Activated T-cell treated with anti-CD3 and anti-CD28 coated beads, Interleukin-2, amount 50 U/mL, for 72 hours (primary cell): ENCODE data around the gene RBM8A. TPM values are rescaled to one million over a fixed set of nuclear protein-coding genes. Genes with fewer than 3 reads are reported as not detected.
A peak's percentile ranks its signal among the peaks of the same experiment; 100 is the strongest.

Source experiments
- ATAC-seq, 2 donors: fragments of 150-1000 bp; cut with Tn5 transposase; replicated peaks in 1 of 2; 2 replicates each; pipeline ENCODE4 v1.10.0; 2021; ENCODE audit warnings: moderate library complexity in 2 of 2, mild to moderate bottlenecking in 1 of 2
- DNase-seq, 2 donors: peaks; one replicate each; pipeline ENCODE4 v3.0.0; 2021 to 2022; ENCODE audit warnings: mixed read lengths in 1 of 2
- H3K27ac Mint-ChIP-seq: one replicate; pipeline ENCODE4 v1.8.0; 2022; ENCODE audit warnings: mild to moderate bottlenecking, moderate library complexity, mixed read lengths
- H3K27me3 Mint-ChIP-seq: one replicate; pipeline ENCODE4 v1.8.0; 2022; ENCODE audit warnings: low read depth, mixed read lengths
- H3K36me3 Mint-ChIP-seq, 2 donors: one replicate each; pipeline ENCODE4 v1.8.0; 2022; ENCODE audit warnings: mixed read lengths in 2 of 2, mild to moderate bottlenecking in 1 of 2; ENCODE audit not compliant: insufficient read depth in 2 of 2
- H3K4me1 Mint-ChIP-seq: one replicate; pipeline ENCODE4 v1.8.0; 2022; ENCODE audit warnings: low read depth, mixed read lengths
- H3K4me3 Mint-ChIP-seq, 2 donors: one replicate each; pipeline ENCODE4 v1.8.0; 2022; ENCODE audit warnings: mild to moderate bottlenecking in 2 of 2, mixed read lengths in 2 of 2, moderate library complexity in 2 of 2
- H3K9me3 Mint-ChIP-seq, 2 donors: one replicate each; pipeline ENCODE4 v1.8.0; 2022; ENCODE audit warnings: mixed read lengths in 2 of 2
- total RNA-seq, 2 donors: library from RNA; stranded (reverse); gene quantifications; one replicate each; pipeline ENCODE4 v1.2.3, GENCODE V29; 2022

Gene RBM8A
- total RNA-seq, 2 donors from 2014 or later = 238 to 244 TPM

- Mint-ChIP-seq H3K4me1 (peaks cover 66% of the 10 kb centered on the region), H3K27ac (peak overlapping the region; percentile 50), H3K36me3 (peaks cover 3 to 4% of the 10 kb centered on the region in 2 donors), H3K4me3 (peak overlapping the region; percentile 73 to 90), H3K9me3 (no peaks in the 10 kb centered on the region), H3K27me3 (no peaks in the 10 kb centered on the region)
- peak; percentile 11 to 17 for DNase-seq
- no peak for ATAC-seq
Observed at GRCh38 chr1:145961109-145961424, 33.8 kb upstream of the RBM8A start.

GRCh38 chr1:145960468-145961108 lies 33.3 kb upstream of the RBM8A start:
- Mint-ChIP-seq H3K4me3 (peak overlapping the region; percentile 73 to 90), H3K27ac (peak overlapping the region; percentile 50), H3K36me3 (peaks cover 3 to 4% of the 10 kb centered on the region in 2 donors), H3K4me1 (peaks cover 71% of the 10 kb centered on the region), H3K9me3 (no peaks in the 10 kb centered on the region), H3K27me3 (no peaks in the 10 kb centered on the region)
- ATAC-seq (peak in 1 of 2 donors; percentile 16), DNase-seq (peak; percentile 68 to 71)

- H3K4me1 Mint-ChIP-seq = peaks cover 76% of the 10 kb centered on the region
- no peaks in the 10 kb centered on the region for H3K9me3 Mint-ChIP-seq
- no peak overlapping the region for H3K27ac Mint-ChIP-seq
- DNase-seq (no peak), ATAC-seq (no peak)
- H3K4me3 Mint-ChIP-seq = peak overlapping the region; percentile 73 to 90
- H3K36me3 Mint-ChIP-seq = peaks cover 3 to 4% of the 10 kb centered on the region in 2 donors
- no peaks in the 10 kb centered on the region for H3K27me3 Mint-ChIP-seq
Observed at GRCh38 chr1:145959957-145960467, 32.7 kb upstream of the RBM8A start.

- Mint-ChIP-seq H3K9me3 (no peaks in the 10 kb centered on the region), H3K4me1 (peaks cover 83% of the 10 kb centered on the region), H3K27ac (no peak overlapping the region), H3K36me3 (peaks cover 3 to 4% of the 10 kb centered on the region in 2 donors), H3K4me3 (peak overlapping the region; percentile 1 to 90), H3K27me3 (no peaks in the 10 kb centered on the region)
- DNase-seq (no peak), ATAC-seq (no peak)
Observed at GRCh38 chr1:145959333-145959732, 32.0 kb upstream of the RBM8A start.

GRCh38 chr1:145958734-145959133 lies 31.4 kb upstream of the RBM8A start:
- Mint-ChIP-seq H3K9me3 (no peaks in the 10 kb centered on the region), H3K4me3 (peak overlapping the region in 1 of 2 donors; percentile 82), H3K36me3 (peaks cover 3 to 4% of the 10 kb centered on the region in 2 donors), H3K27me3 (no peaks in the 10 kb centered on the region), H3K4me1 (peaks cover 84% of the 10 kb centered on the region), H3K27ac (no peak overlapping the region)
- DNase-seq = no peak
- no peak for ATAC-seq

- peak within 1 kb of the TSS; percentile 94 for H3K27ac Mint-ChIP-seq
- peaks cover 78% of the 10 kb centered on the region for H3K4me1 Mint-ChIP-seq
- DNase-seq = peak; percentile 95 to 98
- peaks cover 3 to 10% of the 10 kb centered on the region in 2 donors for H3K36me3 Mint-ChIP-seq
- H3K4me3 Mint-ChIP-seq = peak within 1 kb of the TSS; percentile 84 to 96
- no peaks in the 10 kb centered on the region for H3K27me3 Mint-ChIP-seq
- H3K9me3 Mint-ChIP-seq = no peaks in the 10 kb centered on the region
- ATAC-seq = peak; percentile 88 to 92
Observed at GRCh38 chr1:145957443-145958319, 30.4 kb upstream of the RBM8A start, which contains the start of gene LIX1L. TSS of gene LIX1L (minus strand) at chr1:145958017. CDS start at chr1:145957927, 90 bp downstream.

- peak overlapping the region; percentile 84 to 96 for H3K4me3 Mint-ChIP-seq
- peaks cover 3 to 10% of the 10 kb centered on the region in 2 donors for H3K36me3 Mint-ChIP-seq
- ATAC-seq (no peak), DNase-seq (peak in 1 of 2 donors; percentile 9)
- H3K27me3 Mint-ChIP-seq = no peaks in the 10 kb centered on the region
- H3K27ac Mint-ChIP-seq = peak overlapping the region; percentile 94
- H3K9me3 Mint-ChIP-seq = no peaks in the 10 kb centered on the region
- peaks cover 74% of the 10 kb centered on the region for H3K4me1 Mint-ChIP-seq
Observed at GRCh38 chr1:145956781-145957442, 29.6 kb upstream of the RBM8A start.

- no peak for DNase-seq
- peaks cover 74% of the 10 kb centered on the region for H3K4me1 Mint-ChIP-seq
- peaks cover 3 to 14% of the 10 kb centered on the region in 2 donors for H3K36me3 Mint-ChIP-seq
- peak overlapping the region; percentile 94 for H3K27ac Mint-ChIP-seq
- no peaks in the 10 kb centered on the region for H3K27me3 Mint-ChIP-seq
- peak overlapping the region; percentile 84 to 96 for H3K4me3 Mint-ChIP-seq
- H3K9me3 Mint-ChIP-seq = no peaks in the 10 kb centered on the region
- no peak for ATAC-seq
Observed at GRCh38 chr1:145956361-145956760, 29.1 kb upstream of the RBM8A start.

- DNase-seq (no peak), ATAC-seq (no peak)
- peaks cover 72% of the 10 kb centered on the region for H3K4me1 Mint-ChIP-seq
- peak overlapping the region; percentile 11 for H3K27ac Mint-ChIP-seq
- peak overlapping the region; percentile 84 to 96 for H3K4me3 Mint-ChIP-seq
- H3K9me3 Mint-ChIP-seq = no peaks in the 10 kb centered on the region
- no peaks in the 10 kb centered on the region for H3K27me3 Mint-ChIP-seq
- H3K36me3 Mint-ChIP-seq = peaks cover 3 to 14% of the 10 kb centered on the region in 2 donors
Observed at GRCh38 chr1:145955436-145955835, 28.2 kb upstream of the RBM8A start.

GRCh38 chr1:145953861-145954260 lies 26.6 kb upstream of the RBM8A start:
- no peaks in the 10 kb centered on the region for H3K27me3 Mint-ChIP-seq
- H3K4me1 Mint-ChIP-seq = peaks cover 71% of the 10 kb centered on the region
- DNase-seq (no peak), ATAC-seq (no peak)
- H3K9me3 Mint-ChIP-seq = no peaks in the 10 kb centered on the region
- peaks cover 3 to 14% of the 10 kb centered on the region in 2 donors for H3K36me3 Mint-ChIP-seq
- peak overlapping the region in 1 of 2 donors; percentile 7 for H3K4me3 Mint-ChIP-seq
- H3K27ac Mint-ChIP-seq = no peak overlapping the region

- Mint-ChIP-seq H3K27ac (no peak overlapping the region), H3K36me3 (peaks cover 3 to 14% of the 10 kb centered on the region in 2 donors), H3K4me3 (no peak overlapping the region), H3K9me3 (no peaks in the 10 kb centered on the region), H3K4me1 (peaks cover 66% of the 10 kb centered on the region), H3K27me3 (no peaks in the 10 kb centered on the region)
- no peak for ATAC-seq
- DNase-seq = no peak
Observed at GRCh38 chr1:145952903-145953302, 25.6 kb upstream of the RBM8A start.

- Mint-ChIP-seq H3K4me1 (peaks cover 67% of the 10 kb centered on the region), H3K27ac (no peak overlapping the region), H3K9me3 (no peaks in the 10 kb centered on the region), H3K36me3 (peaks cover 0 to 13% of the 10 kb centered on the region in 2 donors), H3K27me3 (no peaks in the 10 kb centered on the region), H3K4me3 (no peak overlapping the region)
- no peak for ATAC-seq
- no peak for DNase-seq
Observed at GRCh38 chr1:145951526-145951925, 24.2 kb upstream of the RBM8A start.

- Mint-ChIP-seq H3K4me3 (no peak overlapping the region), H3K27ac (peak overlapping the region; percentile 6), H3K9me3 (no peaks in the 10 kb centered on the region), H3K36me3 (peaks cover 0 to 15% of the 10 kb centered on the region in 2 donors), H3K27me3 (no peaks in the 10 kb centered on the region), H3K4me1 (peaks cover 50% of the 10 kb centered on the region)
- ATAC-seq (no peak), DNase-seq (no peak)
Observed at GRCh38 chr1:145949219-145949618, 21.9 kb upstream of the RBM8A start.
